NCI-H146 treated with DMSO at 0.1 percent for 48 hours (cell line): Measurements from ENCODE around the gene ANKS6.

ENCODE experiments used
- DNase-seq: peaks from one replicate; lab custom pipeline; 2025; ENCODE audit not compliant: unreplicated experiment; lab: John Stamatoyannopoulos, UW

The ANKS6 gene

DNA sequence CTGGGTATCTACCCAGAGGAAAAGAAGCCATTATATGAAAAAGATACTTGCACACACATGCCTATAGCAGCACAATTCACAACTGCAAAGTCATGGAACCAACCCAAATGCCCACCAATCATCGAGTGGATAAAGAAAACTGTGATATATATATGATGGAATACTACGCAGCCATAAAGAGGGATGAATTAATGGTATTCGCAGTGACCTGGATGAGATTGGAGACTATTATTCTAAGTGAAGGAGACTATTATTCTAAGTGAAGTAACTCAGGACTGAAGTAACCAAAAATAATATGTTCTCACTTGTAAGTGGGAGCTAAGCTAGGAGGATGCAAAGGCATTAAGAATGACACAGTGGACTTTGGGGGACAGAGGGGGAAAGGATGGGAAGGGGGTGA, 57.6 kb downstream of the ANKS6 start:
- no peak for DNase-seq

DNA sequence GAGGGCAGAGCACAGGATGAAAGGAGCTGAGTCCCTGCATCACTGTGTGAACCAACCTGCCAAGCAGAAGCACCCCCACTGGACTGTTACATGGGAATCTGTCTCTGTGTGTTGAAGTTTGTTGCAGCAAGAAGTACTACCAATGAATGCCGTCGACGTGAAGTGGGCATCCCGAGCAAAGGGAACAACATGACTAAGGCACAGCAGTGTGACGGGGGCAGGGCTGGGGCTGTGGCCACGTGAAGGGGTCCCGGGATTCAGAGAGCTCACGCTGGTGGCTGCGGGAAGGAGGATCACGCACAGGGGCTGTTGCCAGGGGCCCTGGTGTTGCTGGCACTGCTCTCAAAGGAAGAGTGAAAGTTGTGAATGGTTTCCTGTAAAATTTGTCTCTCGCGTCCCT, 60.1 kb downstream of the ANKS6 start:
- no peak for DNase-seq

GRCh38 chr9:98732801-98733200, 63.6 kb downstream of the ANKS6 start:
- DNase-seq, result no peak

DNA sequence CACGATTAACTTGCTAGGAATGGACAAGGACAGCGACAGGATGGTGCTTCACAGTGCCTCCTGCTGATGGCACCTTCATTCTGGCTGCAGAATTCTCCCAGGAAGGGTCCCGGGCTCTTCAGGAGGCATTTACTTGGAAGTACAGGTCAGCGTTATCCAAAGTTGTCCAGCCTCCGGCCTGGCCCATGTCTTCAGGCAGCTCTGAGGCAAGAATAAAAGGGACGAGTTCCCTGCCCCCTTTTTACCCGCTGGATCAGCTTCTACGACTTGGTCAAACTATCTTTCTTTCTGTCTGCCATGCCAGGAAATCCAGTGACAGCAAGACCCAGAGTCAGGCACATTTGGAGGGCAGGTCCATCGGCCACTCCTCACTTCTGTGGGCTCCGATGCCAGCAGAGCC, 64.3 kb downstream of the ANKS6 start:
- no peak for DNase-seq

DNA sequence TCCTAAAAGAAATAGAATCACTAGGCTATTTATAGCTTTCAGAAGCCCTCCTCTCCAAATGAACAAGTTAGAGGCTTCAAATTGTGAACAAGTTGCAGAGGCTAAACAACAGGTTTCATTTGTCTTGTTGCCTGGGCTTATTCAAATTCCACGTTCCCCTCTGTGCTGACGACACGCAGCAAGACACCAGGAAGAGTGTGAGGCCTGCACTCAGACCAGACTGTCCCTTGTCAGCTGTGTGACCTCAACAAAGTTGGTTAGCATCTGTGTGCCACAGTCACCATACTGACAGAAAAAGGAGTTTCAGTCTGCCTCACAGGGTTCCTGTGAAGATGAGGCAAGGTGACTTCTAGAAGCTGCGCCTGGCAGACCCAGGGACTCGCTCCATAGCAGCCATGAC, 65.5 kb downstream of the ANKS6 start:
- no peak for DNase-seq

DNA sequence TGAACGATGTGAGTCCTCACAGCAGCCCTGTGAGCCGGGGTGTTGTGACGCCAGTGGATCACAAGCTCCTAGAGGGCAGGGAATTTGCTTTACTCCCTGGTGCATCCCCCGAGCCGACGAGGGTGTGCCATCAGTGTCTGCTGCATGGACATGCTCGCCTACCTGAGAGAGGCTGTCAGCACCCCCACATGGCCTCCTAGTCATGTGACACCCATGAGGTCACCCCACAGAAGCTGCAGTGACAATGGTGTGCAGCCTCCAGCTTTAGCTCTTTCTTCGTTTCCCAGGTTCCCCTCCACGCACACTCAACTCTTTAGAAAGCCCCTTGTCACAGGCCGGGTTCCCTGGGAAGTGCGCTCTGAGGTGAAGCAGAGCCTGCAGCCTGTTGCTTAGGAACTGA, 67.9 kb downstream of the ANKS6 start:
- DNase-seq, result no peak

DNA sequence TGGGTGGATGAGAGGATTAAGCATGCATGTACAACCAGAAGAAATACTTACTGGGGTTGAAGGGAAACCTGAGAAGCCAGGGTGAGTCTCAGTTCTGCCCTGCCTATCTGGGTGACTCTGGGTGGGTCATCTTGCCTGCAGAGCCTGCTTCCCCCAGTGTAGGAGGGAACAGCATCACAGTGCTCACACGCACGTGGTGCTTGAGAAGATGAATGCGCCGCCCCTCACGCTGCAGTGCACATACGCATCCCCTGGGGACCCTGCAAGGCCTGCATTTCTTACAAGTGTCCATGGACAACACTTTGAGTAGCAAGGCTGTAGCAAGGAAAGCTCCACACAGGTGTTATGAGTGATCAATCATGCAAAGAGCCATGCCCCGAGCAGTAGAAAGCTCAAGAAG, 68.9 kb downstream of the ANKS6 start:
- DNase-seq, result no peak

DNA sequence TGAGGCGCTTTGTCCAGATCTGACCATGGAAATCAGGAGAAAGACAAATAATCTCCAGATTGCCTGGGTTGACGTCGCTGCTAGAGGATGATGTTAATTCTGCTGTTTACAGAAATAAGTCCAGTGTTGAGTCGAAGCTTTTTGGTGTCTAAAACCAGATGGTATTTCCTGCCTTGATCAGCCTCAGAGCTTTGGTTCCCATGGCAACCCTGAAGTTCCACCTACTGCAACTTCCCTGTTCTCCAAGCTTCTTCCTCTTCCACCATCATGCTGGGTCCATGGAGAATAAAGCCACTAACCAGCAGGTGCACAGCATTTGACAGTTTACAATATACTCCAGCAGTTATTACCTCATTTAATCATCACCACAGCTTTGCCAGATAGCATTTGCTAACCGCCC, 69.6 kb downstream of the ANKS6 start:
- no peak for DNase-seq

DNA sequence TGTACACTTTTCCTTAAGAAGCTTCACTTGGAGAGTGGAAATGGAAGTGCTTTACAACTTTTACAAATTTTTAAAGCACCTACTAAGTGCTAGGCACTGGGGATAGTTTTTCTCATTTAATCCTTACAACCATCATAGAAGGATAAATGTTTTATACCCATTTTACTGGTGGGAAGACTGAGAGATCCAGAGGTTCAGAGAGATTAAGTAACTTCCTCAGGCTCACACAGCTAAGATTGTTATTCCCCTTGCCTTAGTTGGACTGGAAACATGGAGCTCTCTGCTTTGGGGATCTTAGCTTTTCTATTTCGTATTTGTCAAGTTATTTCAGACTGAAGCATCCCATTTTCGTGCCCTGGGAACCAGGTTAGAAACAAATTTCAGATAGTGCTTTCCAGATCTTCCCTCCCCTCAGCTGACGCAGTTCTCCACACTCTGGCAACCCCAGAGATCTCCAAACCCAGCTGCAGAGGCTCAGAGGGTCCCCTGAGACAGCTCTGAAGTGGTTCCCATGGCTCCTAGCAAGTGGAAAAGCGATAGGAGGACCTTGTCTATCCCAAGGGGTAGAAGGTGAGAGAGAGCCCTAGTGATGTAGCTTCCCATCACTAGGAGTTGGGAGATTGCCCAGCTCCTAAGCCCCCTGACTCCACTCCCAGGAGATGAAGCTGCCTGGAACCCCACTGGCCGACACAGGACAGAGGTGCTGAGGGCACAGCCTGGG, 71.4 kb downstream of the ANKS6 start:
- no peak for DNase-seq

- no peak for DNase-seq
Observed at GRCh38 chr9:98721643-98722042, 74.7 kb downstream of the ANKS6 start.

DNA sequence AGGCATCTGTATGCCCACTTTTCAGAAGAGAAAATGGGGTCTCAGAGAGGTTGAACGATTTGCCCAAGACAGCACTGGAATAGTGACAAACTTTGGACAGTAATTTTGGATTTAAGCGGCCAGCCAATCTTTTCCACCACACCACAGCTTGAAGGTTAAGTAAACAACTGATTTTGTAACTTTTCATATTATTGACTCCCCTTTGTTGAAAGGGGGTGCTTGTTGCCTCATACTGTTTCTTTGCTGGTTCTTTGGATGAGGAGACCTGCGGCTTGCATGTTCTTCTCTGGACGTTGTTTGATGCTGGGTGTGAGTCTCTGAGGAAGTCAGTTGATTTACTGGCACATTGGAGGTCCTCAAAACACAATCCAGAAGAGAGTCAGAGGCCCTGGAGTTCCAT, 76.0 kb downstream of the ANKS6 start:
- DNase-seq, result no peak

DNA sequence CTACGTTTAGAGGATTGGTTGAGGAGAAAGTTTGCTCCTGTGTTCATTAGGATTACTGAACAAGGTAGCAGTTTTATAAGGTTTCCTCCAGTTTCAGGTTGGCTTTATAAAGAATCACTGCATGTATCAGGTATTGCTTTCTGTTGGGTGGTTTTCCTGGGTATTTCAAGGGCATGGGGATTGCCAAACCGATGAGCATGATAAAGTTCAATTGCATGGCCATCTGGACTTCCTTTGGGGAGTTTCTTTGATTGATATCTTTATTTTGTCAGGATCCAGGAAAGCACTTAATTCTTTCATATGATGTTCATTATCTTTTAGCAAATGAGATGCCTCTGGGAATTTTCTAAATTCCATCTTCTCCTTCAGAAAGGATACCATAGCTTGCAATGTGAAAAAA, 77.3 kb downstream of the ANKS6 start:
- no peak for DNase-seq

DNA sequence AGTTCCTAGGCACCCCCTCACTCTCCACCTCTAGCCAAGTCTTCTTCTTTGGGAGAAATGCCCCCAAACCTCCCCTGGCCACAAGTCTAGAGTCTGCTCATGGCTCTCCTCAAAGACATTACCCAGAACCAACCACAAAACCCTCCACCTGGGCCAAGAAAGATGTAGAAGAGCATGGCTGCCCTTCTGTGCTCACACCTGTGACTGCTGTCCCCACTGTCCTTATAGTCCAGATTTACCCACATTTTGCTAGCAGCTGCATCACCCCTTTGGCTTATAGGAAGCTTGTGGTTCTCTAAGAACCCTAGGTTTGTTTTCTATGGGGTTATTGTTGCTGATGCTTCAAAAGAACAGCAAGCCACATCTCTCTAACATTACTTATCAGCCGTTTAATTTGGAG, 81.5 kb downstream of the ANKS6 start:
- no peak for DNase-seq

DNA sequence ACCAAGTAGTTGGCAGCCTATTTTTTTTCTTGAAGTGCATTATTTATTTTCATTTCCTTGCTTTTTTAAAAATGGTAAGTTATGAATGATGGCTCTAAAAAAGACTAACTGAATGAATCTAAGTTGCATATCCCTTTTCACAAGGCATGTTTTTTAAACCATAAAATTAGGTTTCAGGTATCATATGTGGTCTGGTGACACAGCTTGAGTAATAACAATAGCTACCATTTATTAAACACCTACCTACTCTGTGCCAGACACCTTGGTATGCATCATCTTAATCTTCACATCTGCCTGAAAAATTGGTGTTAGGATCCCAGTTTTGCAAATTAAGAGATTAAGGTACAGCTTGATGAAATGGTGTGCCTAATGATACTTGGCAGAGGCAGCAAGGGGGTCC, 83.4 kb downstream of the ANKS6 start:
- DNase-seq, result no peak

DNA sequence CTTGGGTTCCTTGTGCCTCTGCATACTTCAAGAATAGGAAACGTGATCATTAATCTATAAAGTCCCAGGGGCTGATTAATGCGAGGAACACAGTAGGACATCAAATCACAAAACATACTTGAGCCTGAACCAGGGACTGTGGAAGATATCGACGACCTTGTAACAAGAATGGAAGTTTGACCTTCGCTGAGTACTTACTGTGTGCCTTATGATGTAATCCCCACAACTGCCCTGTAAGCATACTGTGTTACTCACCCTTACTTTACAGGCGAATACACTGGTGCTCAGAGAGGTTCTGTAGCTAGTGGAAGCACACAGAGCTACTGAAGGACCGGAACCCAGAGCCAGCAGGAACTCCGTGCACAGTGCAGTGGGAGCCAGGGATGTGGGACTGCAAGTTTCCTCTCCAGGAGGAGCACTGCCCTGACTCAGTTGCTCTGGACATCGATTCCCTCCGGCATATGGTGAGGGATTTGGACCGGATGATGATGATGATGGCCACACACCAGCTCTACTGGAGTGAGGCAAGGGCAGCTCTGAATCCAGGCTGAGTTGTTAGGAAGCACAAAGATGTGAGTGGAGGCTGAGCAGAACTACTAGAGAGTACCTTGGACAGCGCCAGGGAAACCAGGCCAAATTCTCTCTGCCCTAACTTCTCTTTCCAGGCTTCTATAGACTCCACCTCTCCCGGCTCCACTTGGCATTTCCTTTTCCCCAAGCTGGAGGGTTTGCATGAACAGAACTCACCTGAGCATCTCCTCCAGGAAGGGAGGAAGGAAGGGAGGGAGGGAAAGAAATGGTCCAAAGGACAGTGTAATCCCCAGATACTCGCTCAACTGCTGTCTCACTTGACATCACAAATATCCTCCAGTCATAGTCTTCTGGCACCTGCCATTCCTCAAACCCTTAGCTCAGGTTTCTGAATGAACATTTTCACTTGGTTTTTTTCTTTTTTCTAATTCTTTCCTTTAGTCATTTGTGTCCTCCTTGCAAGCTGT, 86.1 kb downstream of the ANKS6 start:
- DNase-seq, result no peak

GRCh38 chr9:98708933-98709911, 87.1 kb downstream of the ANKS6 start, which contains the start of gene GABBR2:
Gene GABBR2 (minus strand): TSS chr9:98708935. CDS start chr9:98708737, 198 bp downstream.
- peak; percentile 2 for DNase-seq

GRCh38 chr9:98708103-98708932, 88.0 kb downstream of the ANKS6 start:
- no peak for DNase-seq

GRCh38 chr9:98707166-98708102, 88.9 kb downstream of the ANKS6 start:
- DNase-seq, result peak; percentile 62

DNA sequence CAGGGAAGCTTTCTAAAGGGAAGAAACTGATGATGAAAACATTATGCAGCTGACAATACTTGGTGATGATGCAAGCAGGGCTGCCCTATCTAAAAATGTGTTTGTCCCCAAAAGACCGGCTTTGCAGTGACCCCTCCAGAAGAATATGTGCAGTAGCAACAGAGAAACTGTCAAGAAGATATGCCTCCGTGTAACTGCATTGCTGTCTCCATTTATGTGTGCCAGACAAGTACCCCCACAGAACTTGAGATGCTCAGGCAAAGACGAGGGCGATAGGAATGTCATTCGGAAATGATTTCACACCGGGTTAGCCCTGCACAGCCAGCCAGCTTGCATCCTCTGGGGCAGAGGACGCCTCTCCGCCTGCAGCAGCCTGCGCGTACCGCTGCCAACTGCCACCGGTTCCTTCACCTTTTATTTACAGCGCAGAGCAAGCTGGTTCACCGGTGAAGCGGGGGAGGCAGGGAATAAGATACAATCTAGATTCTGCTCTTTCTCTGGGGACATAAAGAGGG, 89.6 kb downstream of the ANKS6 start:
- peak; percentile 50 for DNase-seq
